OCI-LY1 (cell line): ENCODE data around the gene PYGM.

Source experiments
- CTCF ChIP-seq: fragments of 200-600 bp; sonication (generic), shearing (Covaris generic); IDR thresholded peaks from 2 replicates; pipeline ENCODE4 v1.5.1; 2017; ENCODE audit warnings: mild to moderate bottlenecking, antibody characterized with exemption, low read length, moderate library complexity, mixed read lengths
- EZH2 ChIP-seq: fragments of 200-600 bp; sonication (generic), shearing (Covaris generic); IDR thresholded peaks from 2 replicates; pipeline ENCODE4 v1.8.0; 2017; ENCODE audit warnings: borderline replicate concordance, mixed run types, mild to moderate bottlenecking, antibody characterized with exemption, low read length, moderate library complexity, mixed read lengths

- no peak for TF ChIP-seq CTCF
- TF ChIP-seq EZH2, result no peak
Observed at GRCh38 chr11:64745521-64746328, 14.0 kb downstream of the PYGM start.
